Skeletal muscle tissue (tissue), 4 donors: ENCODE data around the gene NELL2. TPM values are rescaled to one million over a fixed set of nuclear protein-coding genes. Genes with fewer than 3 reads are reported as not detected.
"Not testable (repeated sequence)": the region's sequence is repeated elsewhere in the genome, so short reads cannot be mapped to it uniquely, and the experiment has no call there.

Source experiments
- H3K27ac ChIP-seq: one replicate; pipeline ENCODE4 v1.7.0; 2013; ENCODE audit warnings: mild to moderate bottlenecking, low read depth, low read length, inconsistent platforms
- H3K27me3 ChIP-seq, 3 donors: one replicate each; pipeline ENCODE4 v1.7.0; 2013; ENCODE audit warnings: low read length in 3 of 3; ENCODE audit not compliant: control insufficient read depth in 3 of 3, insufficient read depth in 3 of 3
- H3K36me3 ChIP-seq, 3 donors: one replicate each; pipeline ENCODE4 v1.7.0; 2013; ENCODE audit warnings: low read length in 3 of 3; ENCODE audit not compliant: control insufficient read depth in 3 of 3, insufficient read depth in 3 of 3
- H3K4me1 ChIP-seq, 3 donors: one replicate each; pipeline ENCODE4 v1.7.0; 2013; ENCODE audit warnings: low read length in 3 of 3, mild to moderate bottlenecking in 3 of 3; ENCODE audit not compliant: control insufficient read depth in 3 of 3, insufficient read depth in 3 of 3
- H3K4me3 ChIP-seq, 3 donors: one replicate each; pipeline ENCODE4 v1.7.0; 2013; ENCODE audit warnings: low read length in 3 of 3
- H3K9ac ChIP-seq, 3 donors: one replicate each; pipeline ENCODE4 v1.7.0; 2013; ENCODE audit warnings: low read length in 3 of 3, mild to moderate bottlenecking in 3 of 3, moderate library complexity in 2 of 3, low read depth in 1 of 3
- H3K9me3 ChIP-seq, 3 donors: one replicate each; pipeline ENCODE4 v1.7.0; 2013; ENCODE audit warnings: low read length in 3 of 3; ENCODE audit not compliant: control insufficient read depth in 3 of 3
- total RNA-seq: library from RNA; depleted of rRNA; stranded (reverse); fragments of >200 nt; gene quantifications from one replicate; pipeline ENCODE4 v1.2.3, GENCODE V29; 2014
- donor health status: Osteomylitis.

NELL2 gene
- total RNA-seq, 1 donor from 2014 or later = 1.0 TPM

DNA sequence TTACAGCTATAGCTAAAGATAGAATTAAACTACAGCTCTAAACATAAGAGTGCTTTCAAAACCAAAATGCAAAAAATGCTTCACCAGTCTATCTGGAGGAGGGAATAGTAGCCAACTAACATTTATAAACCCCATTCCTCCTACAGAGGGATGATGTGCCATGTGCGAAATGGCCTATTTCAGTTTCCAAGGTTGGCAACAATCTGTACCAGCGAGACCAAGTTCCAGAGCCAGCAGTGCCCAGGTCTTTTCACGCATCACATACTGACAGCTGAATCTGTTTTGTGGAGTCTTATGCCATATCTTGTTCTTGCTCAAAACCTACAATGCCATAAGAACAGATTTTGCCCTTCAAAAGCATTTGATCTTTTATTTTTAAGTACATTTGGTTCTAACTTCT is 24.5 kb downstream of the NELL2 start:
- H3K27me3 ChIP-seq = no peaks in the 10 kb centered on the region
- no peak overlapping the region for H3K27ac ChIP-seq
- H3K9me3 ChIP-seq = no peaks in the 10 kb centered on the region

DNA sequence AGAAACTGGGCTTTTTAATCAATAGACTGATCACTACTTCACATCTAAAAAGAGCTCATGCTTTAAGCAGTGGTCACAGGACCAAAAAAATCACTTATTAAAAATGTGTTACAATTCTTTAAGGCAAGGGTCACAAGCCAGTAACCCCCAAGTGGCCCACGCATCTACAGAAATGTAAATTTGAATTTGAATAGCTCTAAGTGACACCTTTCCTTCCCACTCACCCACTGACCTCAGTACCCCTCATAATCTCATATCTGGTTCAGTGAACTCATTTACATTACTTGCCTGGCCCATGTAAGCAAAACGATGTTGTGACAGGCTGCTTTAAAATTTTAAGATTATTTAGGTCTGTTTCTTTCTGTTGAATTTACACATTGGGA is 27.4 kb downstream of the NELL2 start:
- H3K4me3 ChIP-seq = no peak overlapping the region
- H3K27me3 ChIP-seq = no peaks in the 10 kb centered on the region
- no peak overlapping the region for H3K27ac ChIP-seq
- H3K9ac ChIP-seq = no peak overlapping the region
- no peaks in the 10 kb centered on the region for H3K4me1 ChIP-seq
- no peaks in the 10 kb centered on the region for H3K36me3 ChIP-seq
- no peaks in the 10 kb centered on the region for H3K9me3 ChIP-seq

More for the DNA sequence above, 24.5 kb downstream of the NELL2 start:
- H3K36me3 ChIP-seq = no peaks in the 10 kb centered on the region
- H3K4me3 ChIP-seq = no peak overlapping the region
- H3K9ac ChIP-seq = no peak overlapping the region
- no peaks in the 10 kb centered on the region for H3K4me1 ChIP-seq

- no peak overlapping the region for H3K9ac ChIP-seq
- H3K36me3 ChIP-seq = no peaks in the 10 kb centered on the region
- no peak overlapping the region for H3K4me3 ChIP-seq
- no peaks in the 10 kb centered on the region for H3K4me1 ChIP-seq
- no peaks in the 10 kb centered on the region for H3K27me3 ChIP-seq
- H3K9me3 ChIP-seq = no peaks in the 10 kb centered on the region
- no peak overlapping the region for H3K27ac ChIP-seq
These were observed 28.0 kb downstream of the NELL2 start for GRCh38 chr12:44847888-44848702.

DNA sequence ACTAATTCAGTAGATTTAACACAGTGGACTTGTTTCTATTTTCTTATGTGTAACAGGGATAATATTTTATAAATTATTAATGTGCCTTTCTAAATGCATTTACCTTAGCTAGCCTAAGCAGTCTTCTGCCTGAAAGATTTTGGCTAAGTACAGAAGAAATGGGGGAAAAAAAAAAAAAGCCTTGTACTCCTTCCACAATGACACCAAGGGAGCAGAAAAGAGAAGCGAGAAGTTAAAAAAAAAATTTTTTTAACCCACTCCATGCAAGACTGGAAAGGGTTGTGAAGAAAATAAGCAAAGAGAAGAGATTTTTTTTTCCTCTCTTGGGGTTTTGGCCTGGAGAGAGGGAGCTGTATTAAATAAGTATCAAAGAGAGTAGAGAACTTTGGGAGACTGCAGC is 28.7 kb downstream of the NELL2 start:
- no peak overlapping the region for H3K4me3 ChIP-seq
- H3K4me1 ChIP-seq = no peaks in the 10 kb centered on the region
- H3K27me3 ChIP-seq = no peaks in the 10 kb centered on the region
- H3K36me3 ChIP-seq = no peaks in the 10 kb centered on the region
- no peak overlapping the region for H3K27ac ChIP-seq
- H3K9me3 ChIP-seq = no peaks in the 10 kb centered on the region
- H3K9ac ChIP-seq = no peak overlapping the region

- Histone ChIP-seq H3K9me3 (no peaks in the 10 kb centered on the region), H3K9ac (no peak overlapping the region), H3K27me3 (no peaks in the 10 kb centered on the region), H3K27ac (no peak overlapping the region), H3K36me3 (no peaks in the 10 kb centered on the region), H3K4me1 (no peaks in the 10 kb centered on the region), H3K4me3 (no peak overlapping the region)
These were observed 29.3 kb downstream of the NELL2 start for GRCh38 chr12:44846826-44847225.

DNA sequence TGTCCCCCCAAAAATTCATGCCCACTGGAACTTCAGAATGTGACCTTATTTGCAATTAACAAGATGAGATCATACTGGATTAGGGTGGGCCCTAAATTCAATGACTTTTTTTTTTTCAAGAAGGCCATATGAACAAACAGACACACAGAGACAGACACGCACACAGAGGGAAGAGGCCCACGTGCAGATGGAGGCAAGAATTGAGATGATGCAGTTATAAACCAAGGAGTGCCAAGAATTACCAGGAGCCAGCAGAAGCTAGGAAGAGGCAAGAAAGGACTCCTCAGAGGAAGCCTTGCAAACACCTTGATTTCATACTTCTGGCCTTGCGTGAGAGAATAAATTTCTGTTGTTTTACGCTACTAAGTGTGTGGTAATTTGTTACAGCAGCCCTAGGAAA is 33.4 kb downstream of the NELL2 start:
- Histone ChIP-seq H3K4me1 (no peaks in the 10 kb centered on the region), H3K36me3 (no peaks in the 10 kb centered on the region), H3K9me3 (no peaks in the 10 kb centered on the region), H3K4me3 (no peak overlapping the region), H3K27me3 (no peaks in the 10 kb centered on the region), H3K9ac (no peak overlapping the region), H3K27ac (no peak overlapping the region)

DNA sequence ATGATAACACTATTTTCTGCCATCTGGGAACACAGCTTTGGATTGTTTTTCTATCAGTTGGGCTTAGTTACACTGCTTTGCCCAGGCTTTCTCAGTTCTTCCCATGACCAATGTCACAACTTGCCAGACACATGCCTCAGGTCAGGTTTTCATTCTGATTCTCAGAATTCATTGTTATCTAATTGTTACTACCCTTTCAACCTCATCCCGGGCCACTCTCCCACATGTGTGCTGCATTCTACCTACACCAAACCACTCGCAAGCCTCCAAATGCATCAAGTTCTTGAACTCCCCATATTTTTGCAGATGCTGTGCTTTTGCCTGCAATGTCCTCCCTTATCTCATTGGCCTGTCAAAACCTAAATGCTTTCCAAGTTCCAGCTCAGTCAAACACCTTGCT is 36.3 kb downstream of the NELL2 start:
- Histone ChIP-seq H3K36me3 (no peaks in the 10 kb centered on the region), H3K9me3 (no peaks in the 10 kb centered on the region), H3K9ac (no peak overlapping the region)

GRCh38 chr12:44837114-44837755 is 38.9 kb downstream of the NELL2 start:
- Histone ChIP-seq H3K4me1 (no peaks in the 10 kb centered on the region), H3K27ac (no peak overlapping the region), H3K36me3 (no peaks in the 10 kb centered on the region), H3K9ac (no peak overlapping the region), H3K9me3 (no peaks in the 10 kb centered on the region), H3K27me3 (no peaks in the 10 kb centered on the region), H3K4me3 (no peak overlapping the region)

More for the DNA sequence above, 36.3 kb downstream of the NELL2 start:
- H3K4me1 ChIP-seq = no peaks in the 10 kb centered on the region
- no peak overlapping the region for H3K4me3 ChIP-seq
- H3K27me3 ChIP-seq = no peaks in the 10 kb centered on the region
- H3K27ac ChIP-seq = no peak overlapping the region

DNA sequence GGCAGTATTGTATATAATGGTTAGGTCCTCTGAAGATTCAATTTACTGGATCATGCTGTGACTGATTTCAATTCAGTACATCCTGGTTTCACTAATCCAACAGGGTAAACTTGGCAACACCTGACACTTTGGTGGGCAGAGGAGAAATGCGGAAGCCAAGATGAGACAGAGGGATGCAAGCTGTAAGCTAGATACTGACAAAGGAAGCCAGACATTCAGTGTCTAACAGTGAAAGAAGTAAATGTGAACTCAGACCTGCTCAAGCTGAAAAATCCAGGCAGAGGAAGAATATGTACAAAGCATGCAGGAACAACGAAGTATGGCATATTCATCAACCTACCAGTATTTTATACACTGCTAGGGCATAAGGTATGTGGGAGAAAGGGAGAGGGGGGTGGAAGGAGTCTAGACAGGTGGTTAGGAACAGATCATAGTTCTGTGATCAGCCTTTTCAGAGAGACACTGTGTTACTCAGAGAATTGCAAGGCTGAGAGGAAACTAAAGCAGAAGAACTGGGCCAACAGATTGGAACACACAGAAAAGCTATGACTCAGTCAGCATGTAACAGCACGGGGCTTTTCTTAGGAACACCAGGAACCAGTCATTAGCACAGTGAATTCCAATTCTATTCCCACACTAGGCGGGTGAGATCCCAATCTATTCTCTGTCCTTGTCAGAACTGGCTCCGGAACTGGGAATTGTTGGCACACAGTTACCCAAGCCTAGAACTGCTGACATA is 40.3 kb downstream of the NELL2 start:
- Histone ChIP-seq H3K4me3 (no peak overlapping the region), H3K27me3 (no peaks in the 10 kb centered on the region), H3K27ac (no peak overlapping the region), H3K36me3 (no peaks in the 10 kb centered on the region), H3K4me1 (no peaks in the 10 kb centered on the region), H3K9ac (no peak overlapping the region), H3K9me3 (no peaks in the 10 kb centered on the region)

GRCh38 chr12:44834996-44835395 is 41.1 kb downstream of the NELL2 start:
- not testable (repeated sequence) for H3K4me3 ChIP-seq, H3K9me3 ChIP-seq, H3K4me1 ChIP-seq, H3K27me3 ChIP-seq, H3K9ac ChIP-seq, H3K36me3 ChIP-seq, H3K27ac ChIP-seq
